ENCODE results near the gene FOXO1.

Gene FOXO1

DNA sequence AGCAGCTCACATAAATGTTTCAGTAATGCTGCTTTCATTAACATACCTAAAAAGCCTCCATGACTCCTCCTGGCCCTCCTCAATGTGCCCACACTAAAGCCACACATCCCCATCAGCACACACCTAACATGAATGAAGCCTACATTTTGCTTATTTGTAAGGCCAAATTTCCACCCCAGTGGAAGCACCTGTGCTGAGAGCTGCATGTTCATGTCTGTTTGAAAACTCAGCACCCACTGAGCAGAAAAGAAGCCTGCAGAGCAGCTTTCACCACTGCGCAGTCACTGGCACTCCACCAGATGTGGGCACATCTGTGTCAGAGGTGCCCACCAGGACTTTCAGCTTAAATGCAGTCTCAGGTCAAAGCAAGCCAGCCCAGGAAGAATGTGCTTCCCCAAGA lies 93.5 kb downstream of the FOXO1 start:
- no peak for FAIRE-seq

DNA sequence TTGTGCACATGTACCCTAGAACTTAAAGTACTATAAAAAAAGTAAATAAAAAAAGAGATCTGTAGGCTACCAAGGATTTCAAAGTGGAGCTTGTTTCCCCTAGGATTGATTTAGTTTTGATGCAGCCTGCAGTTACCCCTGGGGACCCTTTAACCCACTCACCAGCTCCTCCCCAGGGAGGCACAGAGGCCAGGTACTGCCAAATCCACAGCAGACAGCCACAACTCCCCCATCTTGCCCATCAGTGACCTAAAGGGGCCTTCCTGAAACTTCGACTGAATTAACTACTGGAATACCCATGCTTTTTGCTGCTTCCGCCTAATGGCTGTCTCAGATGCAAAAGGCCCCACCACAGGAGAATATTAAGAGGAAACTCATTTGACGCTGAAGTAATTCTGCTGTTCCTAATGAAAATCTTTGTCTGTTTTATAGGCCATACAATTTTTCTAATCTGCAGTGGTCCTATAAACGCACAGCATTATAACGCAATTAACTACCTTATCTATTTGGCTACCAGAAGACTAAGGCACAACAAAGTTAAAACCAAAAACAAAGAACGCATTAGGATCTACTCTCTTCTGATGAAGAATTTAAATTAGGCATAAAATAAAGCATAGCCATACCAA lies 95.0 kb downstream of the FOXO1 start:
- FAIRE-seq, result no peak

DNA sequence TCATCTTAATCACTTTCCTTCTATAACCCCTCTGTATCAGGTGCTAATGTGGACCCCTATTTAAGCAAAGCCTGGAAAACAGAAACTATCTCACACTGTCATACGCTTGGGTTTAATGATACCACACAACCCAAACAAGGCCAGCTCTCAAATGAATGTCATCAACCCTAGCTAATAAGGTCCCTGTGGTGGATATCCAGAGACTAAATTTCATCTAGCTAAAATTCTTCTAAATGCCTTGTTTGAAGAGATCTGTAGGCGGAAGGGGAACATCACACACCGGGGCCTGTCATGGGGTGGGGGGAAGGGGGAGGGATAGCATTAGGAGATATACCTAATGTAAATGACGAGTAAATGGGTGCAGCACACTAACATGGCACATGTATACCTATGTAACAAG lies 95.5 kb downstream of the FOXO1 start:
- FAIRE-seq, result no peak

GRCh38 chr13:40569024-40569350 lies 97.5 kb downstream of the FOXO1 start:
- FAIRE-seq, result no peak

DNA sequence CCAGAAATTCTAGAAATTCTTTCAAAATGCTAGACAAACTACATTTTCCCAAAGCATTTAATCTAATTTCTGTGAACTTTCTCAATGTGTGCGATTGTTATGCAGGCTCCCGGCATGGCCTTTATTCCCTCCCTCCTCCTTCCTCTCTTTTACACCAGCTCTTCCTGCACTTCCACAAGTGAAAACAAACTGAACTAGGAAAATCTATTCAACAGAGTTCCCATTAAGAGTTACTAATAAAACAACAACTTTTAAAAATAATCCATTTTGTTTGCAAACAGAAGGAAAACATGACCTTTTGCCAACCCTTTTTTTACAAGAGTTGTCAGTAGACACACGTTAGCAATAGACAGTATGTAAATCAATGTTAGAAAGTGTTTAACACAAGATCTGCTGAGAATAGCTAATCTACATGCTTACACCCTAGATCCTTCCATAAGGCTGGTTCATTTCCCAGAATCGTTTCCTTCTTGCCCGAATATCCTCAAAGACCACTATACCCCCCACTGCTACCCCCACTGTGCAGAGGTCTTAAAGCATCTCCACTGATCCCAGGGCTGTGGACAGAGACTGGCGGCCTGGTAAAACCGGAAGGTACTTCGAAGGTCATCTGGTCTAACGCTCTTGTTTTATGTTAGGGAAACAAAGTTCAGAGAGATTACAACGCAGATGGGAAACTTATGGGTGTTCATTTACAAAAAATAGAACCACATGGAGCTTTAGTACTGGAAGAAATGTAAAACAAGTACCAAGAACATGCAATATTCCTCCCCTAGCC lies 98.0 kb downstream of the FOXO1 start:
- no peak for FAIRE-seq

- FAIRE-seq, result no peak
Observed at GRCh38 chr13:40566811-40567210, 99.6 kb downstream of the FOXO1 start.

- no peak for FAIRE-seq
Observed at GRCh38 chr13:40565282-40566148, 100.9 kb downstream of the FOXO1 start.

DNA sequence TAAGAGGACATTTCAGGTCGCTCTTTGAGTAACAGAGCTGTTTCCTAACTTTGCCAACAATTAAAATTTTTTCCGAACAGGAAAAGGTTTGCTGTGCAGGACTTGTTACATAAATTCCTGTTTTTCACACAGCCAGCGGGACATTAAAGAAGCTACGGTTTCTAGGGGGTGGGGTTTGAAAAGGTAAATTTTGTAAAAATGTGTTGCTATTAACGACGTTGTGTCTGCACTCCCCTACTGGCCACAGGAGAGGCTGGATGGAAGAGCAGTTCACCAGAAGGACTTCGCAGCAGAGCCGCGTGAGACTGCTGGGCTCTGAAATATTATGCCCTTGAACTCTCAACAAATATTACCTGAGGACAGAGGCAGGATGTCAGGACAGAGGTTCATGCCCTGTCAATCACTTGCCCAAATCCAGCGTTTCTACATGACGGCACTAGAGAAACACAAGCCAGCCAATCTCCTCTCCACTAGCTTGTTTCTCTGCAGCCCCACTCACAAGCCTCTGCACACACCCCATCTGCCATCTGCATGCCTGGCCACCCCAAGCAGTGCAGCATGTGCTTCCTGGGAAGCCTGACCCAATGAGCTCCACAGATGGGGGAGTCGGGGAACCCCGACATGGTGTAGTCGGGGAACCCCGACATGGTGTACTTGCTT lies 102.0 kb downstream of the FOXO1 start:
- FAIRE-seq, result no peak

GRCh38 chr13:40563350-40564125 lies 102.9 kb downstream of the FOXO1 start:
- no peak for FAIRE-seq

DNA sequence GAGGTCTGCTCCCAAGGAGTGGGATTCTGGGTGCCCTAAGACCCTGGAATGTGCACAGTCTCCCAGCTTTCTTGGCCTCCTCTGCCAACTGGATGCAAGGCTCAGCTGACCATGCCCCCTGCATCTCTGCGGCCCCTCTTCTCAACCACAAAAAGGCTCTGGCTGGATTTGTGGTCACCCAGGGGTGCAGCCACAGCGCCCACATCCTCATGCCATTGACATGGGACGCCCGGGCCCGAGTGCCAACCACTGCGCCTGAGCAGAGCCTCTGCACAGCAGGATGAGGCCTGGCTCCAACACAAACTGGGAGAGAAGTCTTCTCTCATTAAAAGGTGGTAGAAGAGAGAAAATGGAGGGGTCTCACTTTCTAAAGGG lies 103.5 kb downstream of the FOXO1 start:
- no peak for FAIRE-seq

DNA sequence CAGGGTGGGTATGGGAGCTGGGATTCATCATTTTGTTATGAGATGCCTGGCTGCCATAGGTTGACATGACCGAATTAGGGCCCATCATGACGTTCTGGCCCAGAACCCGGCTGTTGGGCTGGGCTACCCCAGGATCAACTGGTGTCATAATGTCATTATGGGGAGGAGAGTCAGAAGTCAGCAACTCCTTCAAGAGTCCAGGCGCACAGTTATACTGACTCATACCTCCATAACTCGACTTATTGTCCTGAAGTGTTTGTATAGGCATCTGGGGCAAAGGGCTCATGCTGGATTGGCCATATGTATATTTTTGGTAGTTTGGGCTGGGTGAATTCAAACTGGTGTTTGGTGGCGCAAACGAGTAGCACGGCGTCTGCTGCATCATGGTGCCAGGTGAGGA lies 106.5 kb downstream of the FOXO1 start:
- FAIRE-seq, result no peak

GRCh38 chr13:40558656-40559055 lies 107.8 kb downstream of the FOXO1 start:
- FAIRE-seq, result no peak

DNA sequence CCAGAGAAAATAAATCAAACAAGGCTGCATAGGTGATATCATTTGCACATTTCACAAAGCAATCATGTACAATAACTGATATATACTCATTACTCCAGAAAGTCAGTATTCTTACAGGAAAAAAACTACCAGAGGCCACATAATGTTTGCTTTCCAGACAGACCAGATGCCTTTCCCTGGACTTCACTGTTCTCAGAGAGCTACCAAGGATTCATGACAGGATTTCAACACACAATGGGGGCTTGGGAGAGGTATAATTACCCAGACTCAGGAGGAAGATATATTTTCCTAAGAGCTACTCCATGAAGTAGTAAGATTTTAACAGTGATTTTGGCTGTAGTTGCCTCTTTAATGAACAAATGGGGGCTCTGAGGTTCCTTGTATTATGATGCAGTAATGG lies 110.0 kb downstream of the FOXO1 start:
- no peak for FAIRE-seq

DNA sequence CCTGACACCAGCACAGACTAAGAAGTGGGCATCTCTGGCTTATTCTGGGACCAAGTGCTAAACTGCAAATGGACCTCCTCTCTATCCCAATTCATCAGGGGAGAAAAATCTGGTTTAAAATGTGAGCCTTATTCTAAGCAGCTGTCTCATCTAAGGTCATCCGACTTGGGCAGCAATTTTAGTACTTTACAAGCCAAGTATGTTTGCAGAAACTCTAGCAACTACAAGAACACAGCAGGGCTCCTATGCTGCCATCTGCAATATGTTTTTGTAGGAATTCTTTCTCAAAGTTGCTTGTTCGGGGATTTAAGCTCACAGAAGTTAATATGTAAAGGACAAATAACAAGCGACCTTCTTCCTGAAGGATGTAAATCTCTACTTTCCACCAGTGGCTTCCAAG lies 113.1 kb downstream of the FOXO1 start:
- no peak for FAIRE-seq

DNA sequence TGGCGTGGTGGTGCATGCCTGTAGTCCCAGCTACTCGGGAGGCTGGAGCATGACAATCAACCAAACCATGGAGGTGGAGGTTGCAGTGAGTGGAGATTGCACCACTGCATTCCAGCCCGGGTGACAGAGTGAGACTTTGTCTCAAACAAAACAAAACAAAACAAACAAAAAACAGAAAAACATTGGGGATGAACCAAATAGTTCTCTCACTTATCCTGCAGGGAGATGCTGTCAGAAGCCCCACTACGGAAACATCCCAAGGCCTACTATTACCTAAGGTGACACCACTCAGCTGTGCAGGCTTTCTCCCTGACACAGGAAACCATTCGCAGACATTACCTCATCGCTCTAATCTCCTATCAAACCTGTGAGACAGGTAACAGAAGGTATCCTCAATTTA lies 113.5 kb downstream of the FOXO1 start:
- no peak for FAIRE-seq

DNA sequence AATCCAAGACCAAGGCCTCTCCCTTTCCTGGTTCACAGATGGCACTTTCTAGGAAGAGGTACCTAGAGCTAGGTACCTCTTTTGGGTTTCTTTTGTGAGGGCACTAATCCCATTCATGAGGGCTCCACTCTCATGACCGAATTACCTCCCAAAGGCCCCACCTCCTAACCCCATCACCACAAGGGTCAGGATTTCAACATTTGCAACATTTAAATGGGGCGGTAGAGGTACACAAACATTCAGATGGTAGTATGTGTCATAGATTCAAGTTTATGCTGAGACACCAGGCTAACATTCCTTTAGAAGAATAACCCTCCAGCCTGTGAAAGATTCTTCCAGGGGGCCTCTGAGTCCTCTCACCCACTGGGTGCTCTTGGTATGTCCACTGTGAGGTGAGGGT lies 116.3 kb downstream of the FOXO1 start:
- FAIRE-seq, result no peak

DNA sequence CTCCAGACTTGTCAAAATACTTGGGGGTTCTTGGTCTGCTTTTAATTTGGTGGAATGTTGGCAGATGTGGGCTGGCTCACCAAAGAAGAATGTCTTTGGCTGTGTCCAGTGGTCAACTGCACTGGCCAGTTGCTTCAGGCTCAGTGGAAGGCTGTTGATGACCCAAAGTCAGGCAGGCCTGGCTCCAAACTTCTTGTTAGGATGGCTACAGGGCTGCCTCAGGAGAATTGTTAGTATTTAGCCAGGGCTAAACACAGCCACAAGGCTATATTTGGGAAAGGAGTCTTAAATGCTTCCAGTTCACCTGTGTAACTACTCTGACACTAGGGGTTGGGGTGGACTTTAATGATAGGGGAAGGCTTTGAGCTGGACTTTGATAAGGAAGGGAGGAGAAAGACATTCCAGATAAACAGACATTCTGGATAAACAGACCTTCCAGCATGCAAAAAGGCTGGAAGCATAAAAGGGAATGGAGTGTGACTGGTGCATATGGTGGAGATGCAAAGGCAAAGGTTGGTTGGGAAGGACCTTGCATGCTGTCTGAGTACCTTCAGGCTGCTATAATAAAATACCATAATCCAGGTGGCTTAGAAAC lies 116.8 kb downstream of the FOXO1 start:
- FAIRE-seq, result no peak

- FAIRE-seq, result no peak
Observed at GRCh38 chr13:40547591-40548315, 118.7 kb downstream of the FOXO1 start.

DNA sequence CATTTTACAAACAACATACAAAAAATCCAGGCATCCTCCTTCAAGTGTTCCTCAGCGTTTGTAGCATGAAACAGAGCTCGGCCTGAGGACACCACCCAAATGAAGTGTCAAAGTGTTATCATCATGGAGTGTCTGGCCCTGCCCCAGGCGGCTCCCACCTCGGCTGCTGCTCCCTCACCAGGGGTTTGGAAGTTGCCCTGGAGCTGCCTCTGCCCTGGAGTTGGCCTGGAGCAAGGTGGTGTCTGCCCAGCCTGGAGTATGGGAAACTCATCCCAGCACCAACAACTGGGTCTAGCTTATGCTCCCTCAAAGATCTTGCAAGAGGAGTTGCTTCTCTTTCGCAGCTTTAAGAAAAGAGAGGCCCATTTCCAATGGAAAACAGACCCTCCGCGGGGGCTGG lies 120.4 kb downstream of the FOXO1 start:
- no peak for FAIRE-seq

GRCh38 chr13:40540328-40541044 lies 126.0 kb downstream of the FOXO1 start:
- no peak for FAIRE-seq

All from A204.1 (cell line).